ENCODE data around the gene NUP210L.

NUP210L gene

DNA sequence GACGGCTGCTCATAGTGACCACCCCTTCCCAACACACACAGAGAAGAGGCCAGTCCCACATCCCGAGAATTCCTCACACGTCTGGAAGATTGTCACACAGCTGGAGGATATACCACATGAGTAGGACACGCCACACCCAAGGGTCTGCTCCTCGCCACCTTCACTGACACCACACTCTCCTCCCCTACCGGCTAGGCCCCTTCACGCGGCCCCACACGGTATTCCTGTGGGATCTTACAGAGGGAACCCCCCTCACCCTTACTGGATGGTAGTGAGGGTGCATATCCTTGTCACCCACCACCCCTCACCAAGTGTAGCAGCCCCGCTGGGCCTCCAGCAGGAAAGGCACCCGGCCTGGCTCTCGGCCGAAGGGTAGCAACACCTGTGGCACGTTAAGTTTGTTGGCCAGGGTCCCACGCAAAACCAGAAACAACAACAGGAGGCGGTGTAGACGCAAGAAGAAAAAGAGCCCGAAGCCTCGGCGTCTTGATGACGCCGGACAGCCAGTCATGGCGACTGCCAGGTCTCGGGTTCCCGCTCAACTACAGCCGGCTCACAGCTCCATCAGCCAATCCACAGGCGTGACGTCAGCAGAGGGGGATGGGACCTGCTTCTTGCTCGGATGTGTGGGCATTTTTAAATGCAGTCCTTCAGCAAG, at the start of gene NUP210L:
TSS of gene NUP210L (minus strand) at position 540 of the 658 bp plus-strand sequence.
- DNase-seq (ENCODE audit: low read depth, low spot score) = no peak
- no peak within 1 kb of the TSS for H3K9ac ChIP-seq (ENCODE audit: insufficient read length)
- H3K4me3 ChIP-seq = no peak within 1 kb of the TSS
- TF ChIP-seq FOXP2 (optimal IDR thresholded peaks at IDR 0.05; ENCODE audit: control extremely low read depth, extremely low read length, insufficient read depth) = no peak
- TF ChIP-seq POLR2AphosphoS5 (IDR thresholded peaks at IDR 0.05; ENCODE audit: borderline replicate concordance, low read depth, low read length) = no peak
- TF ChIP-seq EZH2 (IDR thresholded peaks at IDR 0.05) = no peak
- peaks cover 38% of the 10 kb centered on the region for H3K36me3 ChIP-seq (ENCODE audit: insufficient read depth, low read length)
- H3K27ac ChIP-seq = peak within 1 kb of the TSS; percentile 12; the same call in 1 of the 2 replicates
- H3K9me3 ChIP-seq (ENCODE audit: low read depth, low read length) = no peaks in the 10 kb centered on the region

DNA sequence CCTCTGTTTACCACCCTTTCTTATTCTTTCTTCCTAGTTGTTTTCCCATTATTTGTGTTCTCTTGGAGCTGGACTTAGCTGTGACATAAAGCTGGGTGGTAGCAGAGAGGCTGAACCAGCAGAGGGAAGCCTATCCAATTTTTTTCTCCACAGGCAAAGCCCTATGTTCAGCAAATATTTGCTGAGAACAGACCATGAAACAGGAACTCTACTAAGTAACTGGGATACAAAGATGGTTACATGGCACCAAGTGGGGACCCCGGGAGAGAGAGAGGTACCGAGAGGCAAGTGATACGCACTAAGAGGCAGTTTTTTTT, 44.6 kb upstream of the NUP210L start:
- TF ChIP-seq POLR2AphosphoS5 (IDR thresholded peaks at IDR 0.05; ENCODE audit: borderline replicate concordance, low read depth, low read length) (no peak), FOXP2 (optimal IDR thresholded peaks at IDR 0.05; ENCODE audit: control extremely low read depth, extremely low read length, insufficient read depth) (no peak), EZH2 (IDR thresholded peaks at IDR 0.05) (no peak)
- Histone ChIP-seq H3K36me3 (ENCODE audit: insufficient read depth, low read length) (no peaks in the 10 kb centered on the region), H3K4me3 (no peak overlapping the region), H3K9me3 (ENCODE audit: low read depth, low read length) (no peaks in the 10 kb centered on the region), H3K27ac (no peak overlapping the region), H3K9ac (ENCODE audit: insufficient read length) (no peak overlapping the region)
- DNase-seq (ENCODE audit: low read depth, low spot score) = no peak

- H3K36me3 ChIP-seq (ENCODE audit: insufficient read depth, low read length) = no peaks in the 10 kb centered on the region
- no peak overlapping the region for H3K27ac ChIP-seq
- H3K9me3 ChIP-seq (ENCODE audit: low read depth, low read length) = no peaks in the 10 kb centered on the region
- DNase-seq (ENCODE audit: low read depth, low spot score) = no peak
- H3K9ac ChIP-seq (ENCODE audit: insufficient read length) = no peak overlapping the region
- 0 out of 2 replicates have a peak overlapping the region, but pooled peaks have one; percentile 28 for H3K4me3 ChIP-seq
- TF ChIP-seq POLR2AphosphoS5 (IDR thresholded peaks at IDR 0.05; ENCODE audit: borderline replicate concordance, low read depth, low read length) = no peak
- TF ChIP-seq EZH2 (IDR thresholded peaks at IDR 0.05) = no peak
- TF ChIP-seq FOXP2 (optimal IDR thresholded peaks at IDR 0.05; ENCODE audit: control extremely low read depth, extremely low read length, insufficient read depth) = no peak
Observed at GRCh38 chr1:154198756-154199562, 44.1 kb upstream of the NUP210L start.

DNA sequence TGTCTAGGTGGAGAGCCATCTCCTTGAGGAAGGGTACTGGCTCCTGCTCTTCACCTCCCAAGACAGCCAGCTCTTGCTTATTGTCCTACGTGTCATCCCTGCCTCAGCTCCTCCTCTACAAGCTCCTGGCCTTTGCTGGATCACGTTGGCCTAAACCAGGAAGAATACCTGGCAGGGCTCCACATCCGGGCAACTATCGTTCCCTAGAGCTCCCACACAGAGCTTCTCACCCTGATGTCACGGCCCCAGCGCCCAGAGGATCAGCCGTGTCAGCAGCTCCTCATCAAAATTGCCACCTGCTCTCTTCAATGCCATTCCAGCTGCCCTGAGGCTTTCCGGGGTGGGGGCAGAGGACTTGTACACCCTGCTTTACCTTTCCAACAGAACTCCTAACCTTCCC, 38.9 kb upstream of the NUP210L start:
- DNase-seq (ENCODE audit: low read depth, low spot score) = no peak
- no peak overlapping the region for H3K4me3 ChIP-seq
- H3K27ac ChIP-seq = no peak overlapping the region
- H3K9ac ChIP-seq (ENCODE audit: insufficient read length) = no peak overlapping the region
- H3K9me3 ChIP-seq (ENCODE audit: low read depth, low read length) = no peaks in the 10 kb centered on the region
- TF ChIP-seq FOXP2 (optimal IDR thresholded peaks at IDR 0.05; ENCODE audit: control extremely low read depth, extremely low read length, insufficient read depth) (no peak), EZH2 (IDR thresholded peaks at IDR 0.05) (no peak), POLR2AphosphoS5 (IDR thresholded peaks at IDR 0.05; ENCODE audit: borderline replicate concordance, low read depth, low read length) (no peak)
- no peaks in the 10 kb centered on the region for H3K36me3 ChIP-seq (ENCODE audit: insufficient read depth, low read length)

GRCh38 chr1:154192476-154192875, 37.6 kb upstream of the NUP210L start:
- TF ChIP-seq EZH2 (IDR thresholded peaks at IDR 0.05) (no peak), POLR2AphosphoS5 (IDR thresholded peaks at IDR 0.05; ENCODE audit: borderline replicate concordance, low read depth, low read length) (no peak), FOXP2 (optimal IDR thresholded peaks at IDR 0.05; ENCODE audit: control extremely low read depth, extremely low read length, insufficient read depth) (no peak)
- Histone ChIP-seq H3K36me3 (ENCODE audit: insufficient read depth, low read length) (no peaks in the 10 kb centered on the region), H3K27ac (no peak overlapping the region), H3K9ac (ENCODE audit: insufficient read length) (no peak overlapping the region), H3K9me3 (ENCODE audit: low read depth, low read length) (no peaks in the 10 kb centered on the region), H3K4me3 (no peak overlapping the region)
- no peak for DNase-seq (ENCODE audit: low read depth, low spot score)

DNA sequence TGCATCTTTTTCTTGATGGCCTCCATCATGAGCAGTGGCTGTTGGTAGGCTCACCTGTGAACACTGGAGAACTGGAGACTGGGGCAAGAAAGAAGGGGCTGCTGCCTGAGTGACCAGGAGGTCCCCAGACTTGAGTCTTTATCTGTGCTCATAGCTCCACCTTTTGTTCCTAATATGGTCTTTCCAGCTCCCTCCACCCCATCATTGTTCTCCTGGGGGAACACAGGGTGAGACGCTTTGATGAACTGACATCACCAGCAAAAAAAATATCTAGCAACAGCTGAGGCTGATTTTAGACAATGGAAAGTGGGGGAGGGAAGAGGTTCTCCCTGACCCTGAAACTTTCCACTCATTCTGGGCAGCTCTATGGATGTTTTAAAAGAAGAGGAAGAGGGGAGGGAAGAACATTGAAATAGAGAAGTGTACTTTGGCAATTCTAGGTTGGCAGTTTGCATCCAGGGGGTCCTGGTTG, 37.2 kb upstream of the NUP210L start, which contains the start of gene TPM3:
TSS of gene TPM3 (minus strand) at position 111 of the 472 bp plus-strand sequence. CDS start at position 29, 82 bp downstream.
- no peaks in the 10 kb centered on the region for H3K36me3 ChIP-seq (ENCODE audit: insufficient read depth, low read length)
- H3K4me3 ChIP-seq = no peak within 1 kb of the TSS
- no peaks in the 10 kb centered on the region for H3K9me3 ChIP-seq (ENCODE audit: low read depth, low read length)
- DNase-seq (ENCODE audit: low read depth, low spot score) = no peak
- H3K9ac ChIP-seq (ENCODE audit: insufficient read length) = no peak within 1 kb of the TSS
- TF ChIP-seq FOXP2 (optimal IDR thresholded peaks at IDR 0.05; ENCODE audit: control extremely low read depth, extremely low read length, insufficient read depth) (no peak), POLR2AphosphoS5 (IDR thresholded peaks at IDR 0.05; ENCODE audit: borderline replicate concordance, low read depth, low read length) (no peak), EZH2 (IDR thresholded peaks at IDR 0.05) (no peak)
- no peak within 1 kb of the TSS for H3K27ac ChIP-seq

DNA sequence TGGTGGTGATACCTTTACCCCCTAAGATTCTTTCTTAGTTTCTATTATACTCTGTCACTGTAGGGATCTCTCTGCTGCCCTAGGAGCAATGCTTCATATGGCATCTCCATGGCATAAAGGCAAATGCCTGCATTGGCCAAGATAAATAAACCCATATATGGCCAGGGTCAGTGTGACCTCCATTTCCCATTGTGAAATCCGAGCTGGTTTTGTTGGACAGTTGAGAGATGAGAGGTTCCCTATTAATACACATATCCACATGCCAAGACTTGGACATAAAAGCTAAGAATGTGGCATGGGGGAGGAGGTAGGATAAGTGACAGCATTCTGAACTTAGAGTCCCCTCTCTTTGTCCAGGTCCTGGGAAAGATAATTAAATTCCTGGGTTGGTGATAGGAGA, 35.7 kb upstream of the NUP210L start:
- no peaks in the 10 kb centered on the region for H3K9me3 ChIP-seq (ENCODE audit: low read depth, low read length)
- no peaks in the 10 kb centered on the region for H3K36me3 ChIP-seq (ENCODE audit: insufficient read depth, low read length)
- TF ChIP-seq POLR2AphosphoS5 (IDR thresholded peaks at IDR 0.05; ENCODE audit: borderline replicate concordance, low read depth, low read length) = no peak
- no peak for TF ChIP-seq FOXP2 (optimal IDR thresholded peaks at IDR 0.05; ENCODE audit: control extremely low read depth, extremely low read length, insufficient read depth)
- no peak for TF ChIP-seq EZH2 (IDR thresholded peaks at IDR 0.05)
- H3K9ac ChIP-seq (ENCODE audit: insufficient read length) = no peak overlapping the region
- DNase-seq (ENCODE audit: low read depth, low spot score) = no peak
- H3K4me3 ChIP-seq = no peak overlapping the region
- H3K27ac ChIP-seq = no peak overlapping the region

DNA sequence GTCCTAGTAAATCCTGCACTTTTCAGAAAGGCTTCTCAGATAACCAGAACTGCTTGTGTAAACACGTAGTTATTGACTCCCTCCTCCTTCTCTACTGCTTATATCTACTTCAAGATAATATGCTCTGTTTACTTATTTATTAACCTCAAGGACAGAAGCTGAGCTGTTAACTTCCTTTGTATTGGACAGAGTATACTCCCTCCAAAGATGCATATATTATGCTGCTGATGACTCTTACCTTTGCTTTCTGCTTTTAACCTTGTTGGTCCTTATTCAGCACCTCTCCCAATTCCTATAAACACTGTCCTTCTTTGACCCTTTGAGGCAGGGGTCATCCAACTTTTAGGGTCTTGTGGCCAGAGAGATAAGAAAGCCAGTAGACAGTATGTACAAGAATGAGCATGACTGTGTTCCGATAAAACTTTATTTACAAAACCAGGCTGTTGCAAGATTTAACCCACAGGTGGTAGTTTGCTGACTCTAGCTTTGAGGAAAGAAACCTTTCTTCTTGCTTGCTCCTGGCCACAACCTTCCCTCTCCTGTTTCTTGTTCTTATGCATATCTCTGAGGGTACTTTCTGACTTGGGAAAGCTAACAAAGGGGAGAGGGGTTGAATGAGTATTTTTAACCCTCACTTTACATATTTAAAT, 32.1 kb upstream of the NUP210L start:
- no peaks in the 10 kb centered on the region for H3K9me3 ChIP-seq (ENCODE audit: low read depth, low read length)
- H3K9ac ChIP-seq (ENCODE audit: insufficient read length) = no peak overlapping the region
- DNase-seq (ENCODE audit: low read depth, low spot score) = no peak
- no peak overlapping the region for H3K4me3 ChIP-seq
- H3K36me3 ChIP-seq (ENCODE audit: insufficient read depth, low read length) = no peaks in the 10 kb centered on the region
- H3K27ac ChIP-seq = no peak overlapping the region
- TF ChIP-seq POLR2AphosphoS5 (IDR thresholded peaks at IDR 0.05; ENCODE audit: borderline replicate concordance, low read depth, low read length) (no peak), FOXP2 (optimal IDR thresholded peaks at IDR 0.05; ENCODE audit: control extremely low read depth, extremely low read length, insufficient read depth) (no peak), EZH2 (IDR thresholded peaks at IDR 0.05) (no peak)

Measured in SK-N-MC (cell line).